GM11168 (cell line): ENCODE data around the gene DOK1.

Experiments used
- in situ Hi-C: fragments of 300-500 bp; cut with MboI; formaldehyde crosslinking; loops from one replicate; pipeline ENCODE4 v1.12.0; 2022; ENCODE audit warnings: low sequenced_read_pairs; ENCODE audit not compliant: unreplicated experiment

Gene DOK1

GRCh38 chr2:74553892-74554819, at the start of gene DOK1, which contains the start of gene LOXL3:
DOK1 (plus strand) TSS chr2:74554720; CDS start chr2:74554755, 35 bp downstream.
LOXL3 (minus strand) TSS chr2:74553942; CDS start chr2:74552634, 1,308 bp downstream.
- in situ Hi-C loops, result no loop called here

GRCh38 chr2:74505448-74506246, 48.9 kb upstream of the DOK1 start:
- in situ Hi-C loops, result no loop called here

GRCh38 chr2:74507145-74507925, 47.2 kb upstream of the DOK1 start, which contains the start of gene PCGF1:
PCGF1 (minus strand) TSS chr2:74507695; CDS start chr2:74507668, 27 bp downstream.
- in situ Hi-C loops, result no loop called here

GRCh38 chr2:74507926-74508520, 46.5 kb upstream of the DOK1 start:
- in situ Hi-C loops, result no loop called here

GRCh38 chr2:74510272-74510671, 44.2 kb upstream of the DOK1 start:
- in situ Hi-C loops, result no loop called here

GRCh38 chr2:74511104-74511989, 43.2 kb upstream of the DOK1 start:
- in situ Hi-C loops, result no loop called here

- in situ Hi-C loops, result no loop called here
These were observed 41.5 kb upstream of the DOK1 start for GRCh38 chr2:74512744-74513604.

GRCh38 chr2:74513605-74514367, 40.7 kb upstream of the DOK1 start:
- in situ Hi-C loops, result no loop called here

GRCh38 chr2:74514368-74515270, 39.9 kb upstream of the DOK1 start, which contains the start of gene TLX2:
TLX2 (plus strand) TSS chr2:74514450; CDS start chr2:74514807, 357 bp downstream.
- in situ Hi-C loops, result no loop called here

- in situ Hi-C loops, result no loop called here
These were observed 39.1 kb upstream of the DOK1 start for GRCh38 chr2:74515271-74515980.

GRCh38 chr2:74515981-74516633, 38.4 kb upstream of the DOK1 start:
- in situ Hi-C loops, result no loop called here

GRCh38 chr2:74516650-74517049, 37.9 kb upstream of the DOK1 start:
- in situ Hi-C loops, result no loop called here

GRCh38 chr2:74522516-74522915, 32.0 kb upstream of the DOK1 start:
- in situ Hi-C loops, result no loop called here

- in situ Hi-C loops, result no loop called here
These were observed 30.5 kb upstream of the DOK1 start for GRCh38 chr2:74524005-74524404.
